HuH-7.5 (cell line): ENCODE measurements around the gene EFNA4.
"Not testable (repeated sequence)": the region's sequence is repeated elsewhere in the genome, so short reads cannot be mapped to it uniquely, and the experiment has no call there.

ENCODE experiments used
- DNase-seq: peaks from one replicate; pipeline ENCODE4 v3.0.0; 2011; ENCODE audit warnings: low spot score

Gene EFNA4

GRCh38 chr1:155091071-155092051 is 27.8 kb downstream of the EFNA4 start:
- DNase-seq = peak; percentile 78

- no peak for DNase-seq
Measured at GRCh38 chr1:155092131-155092530, 28.6 kb downstream of the EFNA4 start.

GRCh38 chr1:155092641-155093040 is 29.1 kb downstream of the EFNA4 start:
- DNase-seq = no peak

GRCh38 chr1:155093911-155094621 is 30.5 kb downstream of the EFNA4 start:
- no peak for DNase-seq

GRCh38 chr1:155094622-155094948 is 31.0 kb downstream of the EFNA4 start:
- no peak for DNase-seq

GRCh38 chr1:155099331-155099730 is 35.8 kb downstream of the EFNA4 start:
- no peak for DNase-seq

GRCh38 chr1:155103325-155103724 is 39.8 kb downstream of the EFNA4 start:
- DNase-seq = no peak

GRCh38 chr1:155104605-155105534 is 41.3 kb downstream of the EFNA4 start:
- no peak for DNase-seq

- no peak for DNase-seq
Measured at GRCh38 chr1:155105604-155106011, 42.1 kb downstream of the EFNA4 start.

- no peak for DNase-seq
Measured at GRCh38 chr1:155106862-155107261, 43.3 kb downstream of the EFNA4 start.

GRCh38 chr1:155107309-155108264 is 44.0 kb downstream of the EFNA4 start:
- DNase-seq = peak; percentile 40

- DNase-seq = no peak
Measured at GRCh38 chr1:155108296-155108695, 44.8 kb downstream of the EFNA4 start.

GRCh38 chr1:155110381-155110780 is 46.8 kb downstream of the EFNA4 start:
- no peak for DNase-seq

GRCh38 chr1:155110826-155111225 is 47.3 kb downstream of the EFNA4 start:
- DNase-seq = no peak

- no peak for DNase-seq
Measured at GRCh38 chr1:155113450-155113980, 50.0 kb downstream of the EFNA4 start.

GRCh38 chr1:155116113-155116764 is 52.7 kb downstream of the EFNA4 start:
- no peak for DNase-seq

GRCh38 chr1:155117610-155118009 is 54.1 kb downstream of the EFNA4 start:
- no peak for DNase-seq

- not testable (repeated sequence) for DNase-seq
Measured at GRCh38 chr1:155118090-155118489, 54.5 kb downstream of the EFNA4 start.
